ENCODE measurements around the gene ABI3.

ABI3 gene

DNA sequence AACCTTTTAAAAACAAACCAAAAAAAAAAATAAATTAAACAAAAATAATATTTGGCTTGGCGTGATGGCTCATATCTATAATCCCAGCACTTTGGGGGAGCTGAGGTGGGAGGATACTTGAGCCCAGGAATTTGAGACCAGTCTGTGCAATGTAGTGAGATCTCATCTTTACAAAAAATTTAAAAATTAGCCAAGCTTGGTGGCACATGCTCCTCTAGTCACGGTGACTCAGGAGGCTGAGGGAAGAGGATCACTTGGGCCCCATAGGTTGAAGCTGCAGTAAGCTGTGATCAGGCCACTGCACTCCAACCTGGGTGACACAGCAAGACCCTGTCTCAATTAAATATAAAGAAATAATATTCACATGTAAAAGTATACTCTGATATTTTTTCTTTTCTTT is 12.3 kb upstream of the ABI3 start:
- Histone ChIP-seq H3K9ac (ENCODE audit: low read length) (no peak overlapping the region), H3K9me3 (ENCODE audit: control insufficient read depth, low read length) (no peaks in the 10 kb centered on the region), H3K27me3 (replicated peaks; ENCODE audit: control insufficient read depth, insufficient read depth, low read length) (no peaks in the 10 kb centered on the region), H3K36me3 (ENCODE audit: control insufficient read depth, insufficient read depth, low read length, severe bottlenecking) (no peaks in the 10 kb centered on the region), H3K4me1 (ENCODE audit: control insufficient read depth, insufficient read depth, low read length) (peaks cover 7% of the 10 kb centered on the region), H3K4me3 (ENCODE audit: low read length) (no peak overlapping the region)
- no peak for DNase-seq (ENCODE audit: low read depth)

DNA sequence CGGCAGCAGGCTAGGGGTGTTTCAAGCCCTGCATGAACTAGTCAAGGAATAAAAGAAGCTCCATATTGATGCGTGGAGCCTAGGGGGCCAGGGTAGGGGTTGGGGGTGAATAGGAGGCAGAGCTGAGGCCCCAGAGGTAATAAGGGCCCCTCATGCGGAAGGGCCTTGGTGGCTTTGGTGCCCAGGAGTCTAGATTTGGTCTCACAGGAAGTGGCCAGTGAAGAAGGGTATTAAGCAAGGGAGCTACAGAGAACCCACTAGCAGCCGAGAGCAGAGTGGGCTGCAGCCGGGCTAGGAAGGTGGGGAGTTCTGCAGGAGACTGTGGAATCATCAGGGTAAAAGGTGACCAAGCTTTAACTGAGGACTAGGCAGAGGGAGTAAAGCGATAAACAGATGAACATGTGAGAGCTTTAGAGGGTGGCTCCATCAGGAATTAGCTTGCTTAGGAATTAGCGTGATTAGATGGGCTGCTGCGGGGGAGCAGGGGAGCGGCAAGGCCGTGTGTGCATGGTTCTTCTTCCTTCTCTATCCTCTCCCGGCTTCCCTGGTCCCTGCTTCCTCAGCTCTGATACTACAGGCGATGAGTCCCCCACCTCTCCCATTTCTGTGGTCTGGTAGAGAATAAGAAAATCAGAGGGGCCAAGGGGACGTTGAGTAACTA is 10.0 kb upstream of the ABI3 start:
- H3K9me3 ChIP-seq (ENCODE audit: control insufficient read depth, low read length) = no peaks in the 10 kb centered on the region
- no peak overlapping the region for H3K4me3 ChIP-seq (ENCODE audit: low read length)
- no peaks in the 10 kb centered on the region for H3K36me3 ChIP-seq (ENCODE audit: control insufficient read depth, insufficient read depth, low read length, severe bottlenecking)
- no peaks in the 10 kb centered on the region for H3K4me1 ChIP-seq (ENCODE audit: control insufficient read depth, insufficient read depth, low read length)
- H3K9ac ChIP-seq (ENCODE audit: low read length) = no peak overlapping the region
- no peaks in the 10 kb centered on the region for H3K27me3 ChIP-seq (replicated peaks; ENCODE audit: control insufficient read depth, insufficient read depth, low read length)
- no peak for DNase-seq (ENCODE audit: low read depth)

DNA sequence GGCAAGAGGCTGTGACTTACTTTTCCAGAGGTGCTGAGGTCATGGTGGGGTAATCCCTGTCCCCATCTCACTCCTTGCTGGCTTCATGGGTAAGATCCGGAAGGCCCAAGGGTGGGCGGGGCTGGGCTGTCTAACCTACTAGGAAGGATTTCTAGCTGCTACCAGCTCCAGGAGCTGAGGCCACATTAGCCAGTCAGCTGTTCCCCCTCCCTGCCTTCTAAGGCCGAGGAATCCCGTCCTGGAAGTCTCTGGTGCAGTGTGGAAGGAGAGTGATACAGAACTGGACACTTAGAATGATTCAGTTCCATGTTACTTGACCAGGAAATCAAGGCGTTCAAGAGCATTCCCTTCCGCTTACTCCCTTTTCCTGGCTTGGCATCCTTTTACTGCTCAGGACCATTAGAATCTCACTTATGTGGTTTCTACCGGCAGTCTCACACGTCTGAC is 9.0 kb upstream of the ABI3 start:
- no peaks in the 10 kb centered on the region for H3K4me1 ChIP-seq (ENCODE audit: control insufficient read depth, insufficient read depth, low read length)
- H3K9me3 ChIP-seq (ENCODE audit: control insufficient read depth, low read length) = no peaks in the 10 kb centered on the region
- no peak for DNase-seq (ENCODE audit: low read depth)
- no peaks in the 10 kb centered on the region for H3K36me3 ChIP-seq (ENCODE audit: control insufficient read depth, insufficient read depth, low read length, severe bottlenecking)
- no peak overlapping the region for H3K4me3 ChIP-seq (ENCODE audit: low read length)
- H3K27me3 ChIP-seq (replicated peaks; ENCODE audit: control insufficient read depth, insufficient read depth, low read length) = peaks cover 7% of the 10 kb centered on the region
- H3K9ac ChIP-seq (ENCODE audit: low read length) = no peak overlapping the region

DNA sequence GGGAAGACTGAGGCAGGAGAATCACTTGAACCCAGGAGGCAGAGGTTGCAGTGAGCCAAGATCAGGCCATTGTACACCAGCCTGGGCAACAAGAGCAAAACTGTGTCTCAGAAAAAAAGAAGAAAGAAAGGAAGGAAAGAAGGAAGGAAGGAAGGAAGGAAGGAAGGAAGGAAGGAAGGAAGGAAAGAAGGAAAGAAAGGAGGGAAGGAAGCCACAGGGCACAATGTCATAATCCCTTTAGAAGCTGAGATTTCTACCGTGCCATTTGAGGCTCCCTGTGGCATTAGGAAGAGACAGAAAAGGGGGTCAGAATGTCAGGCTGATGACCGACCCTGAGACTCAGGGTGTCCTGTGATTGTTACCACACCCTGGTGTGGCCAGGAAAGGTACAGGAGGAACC is 6.7 kb upstream of the ABI3 start:
- H3K9ac ChIP-seq (ENCODE audit: low read length) = no peak overlapping the region
- no peaks in the 10 kb centered on the region for H3K36me3 ChIP-seq (ENCODE audit: control insufficient read depth, insufficient read depth, low read length, severe bottlenecking)
- H3K4me1 ChIP-seq (ENCODE audit: control insufficient read depth, insufficient read depth, low read length) = no peaks in the 10 kb centered on the region
- H3K4me3 ChIP-seq (ENCODE audit: low read length) = no peak overlapping the region
- H3K27me3 ChIP-seq (replicated peaks; ENCODE audit: control insufficient read depth, insufficient read depth, low read length) = peaks cover 22% of the 10 kb centered on the region
- DNase-seq (ENCODE audit: low read depth) = no peak
- no peaks in the 10 kb centered on the region for H3K9me3 ChIP-seq (ENCODE audit: control insufficient read depth, low read length)

DNA sequence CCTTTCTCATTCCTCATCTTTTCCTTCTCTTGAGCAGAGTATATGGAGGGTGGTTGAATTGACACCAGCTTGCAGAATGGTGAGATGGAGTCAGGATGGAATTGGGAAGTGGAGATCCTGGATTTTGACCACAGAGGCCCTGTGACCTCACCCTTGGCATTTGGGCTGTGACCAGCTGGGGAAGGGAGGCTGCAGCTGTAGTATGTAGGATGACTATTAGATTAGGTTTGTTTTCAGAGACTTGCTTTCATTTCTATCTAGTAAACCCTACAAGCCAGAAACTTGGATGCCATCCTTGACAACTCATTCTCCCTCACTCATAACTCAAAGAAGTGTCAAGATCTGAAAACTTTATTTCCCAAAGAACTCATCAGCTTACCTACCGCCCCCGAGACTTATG is 6.0 kb upstream of the ABI3 start:
- Histone ChIP-seq H3K4me3 (ENCODE audit: low read length) (no peak overlapping the region), H3K4me1 (ENCODE audit: control insufficient read depth, insufficient read depth, low read length) (no peaks in the 10 kb centered on the region), H3K36me3 (ENCODE audit: control insufficient read depth, insufficient read depth, low read length, severe bottlenecking) (no peaks in the 10 kb centered on the region), H3K9ac (ENCODE audit: low read length) (no peak overlapping the region), H3K27me3 (replicated peaks; ENCODE audit: control insufficient read depth, insufficient read depth, low read length) (peaks cover 28% of the 10 kb centered on the region), H3K9me3 (ENCODE audit: control insufficient read depth, low read length) (no peaks in the 10 kb centered on the region)
- DNase-seq (ENCODE audit: low read depth) = no peak

DNA sequence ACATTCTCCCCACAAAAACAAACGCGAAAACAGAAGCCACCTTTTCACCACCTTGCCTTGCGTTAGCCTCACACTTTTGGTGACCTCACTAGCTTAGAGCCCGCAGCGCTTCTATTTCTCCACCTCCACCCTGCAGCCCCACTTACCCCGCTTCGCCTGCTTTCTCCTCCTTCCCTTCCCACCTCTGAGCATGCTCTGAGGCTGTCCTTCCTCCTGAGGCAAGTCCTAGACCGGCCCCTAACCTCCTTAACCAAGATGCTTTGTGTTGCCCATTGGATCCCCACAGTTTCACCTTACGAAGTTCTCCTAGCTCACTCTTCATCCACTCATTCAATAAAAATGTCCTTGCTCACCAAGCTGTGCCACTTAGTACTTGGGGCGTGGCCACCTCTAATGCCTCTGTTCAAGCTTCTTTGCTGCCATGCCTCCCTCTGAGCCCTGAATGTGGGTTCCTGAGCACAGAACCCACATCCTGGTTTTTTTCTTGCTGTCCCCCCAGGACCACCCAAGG is 1.4 kb upstream of the ABI3 start:
- Histone ChIP-seq H3K9me3 (ENCODE audit: control insufficient read depth, low read length) (no peaks in the 10 kb centered on the region), H3K36me3 (ENCODE audit: control insufficient read depth, insufficient read depth, low read length, severe bottlenecking) (no peaks in the 10 kb centered on the region), H3K4me3 (ENCODE audit: low read length) (no peak overlapping the region), H3K4me1 (ENCODE audit: control insufficient read depth, insufficient read depth, low read length) (peaks cover 4% of the 10 kb centered on the region), H3K27me3 (replicated peaks; ENCODE audit: control insufficient read depth, insufficient read depth, low read length) (peaks cover 52% of the 10 kb centered on the region), H3K9ac (ENCODE audit: low read length) (no peak overlapping the region)
- DNase-seq (ENCODE audit: low read depth) = no peak

DNA sequence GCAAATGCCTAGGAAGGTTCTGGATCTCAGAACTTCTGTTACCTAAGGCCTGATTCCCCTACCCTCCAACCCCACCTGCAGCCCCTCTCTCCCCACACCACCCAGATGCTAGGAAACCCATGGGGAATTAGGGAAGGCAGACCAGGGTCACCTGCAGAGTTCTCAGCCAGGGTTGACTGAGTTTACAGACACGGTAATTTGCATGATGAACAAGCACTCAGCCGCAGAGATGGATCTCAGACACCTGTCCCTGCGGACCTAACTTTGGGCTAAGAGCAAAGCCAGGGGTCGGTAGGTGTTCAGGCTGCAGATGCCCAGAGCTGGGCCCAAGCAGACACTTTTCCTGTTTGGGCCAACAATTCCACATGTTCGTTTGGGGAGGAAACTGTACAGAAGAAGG is 2.9 kb downstream of the ABI3 start:
- Histone ChIP-seq H3K9ac (ENCODE audit: low read length) (no peak overlapping the region), H3K36me3 (ENCODE audit: control insufficient read depth, insufficient read depth, low read length, severe bottlenecking) (no peaks in the 10 kb centered on the region), H3K4me3 (ENCODE audit: low read length) (no peak overlapping the region), H3K9me3 (ENCODE audit: control insufficient read depth, low read length) (no peaks in the 10 kb centered on the region), H3K27me3 (replicated peaks; ENCODE audit: control insufficient read depth, insufficient read depth, low read length) (peaks cover 45% of the 10 kb centered on the region), H3K4me1 (ENCODE audit: control insufficient read depth, insufficient read depth, low read length) (peaks cover 4% of the 10 kb centered on the region)
- DNase-seq (ENCODE audit: low read depth) = no peak

DNA sequence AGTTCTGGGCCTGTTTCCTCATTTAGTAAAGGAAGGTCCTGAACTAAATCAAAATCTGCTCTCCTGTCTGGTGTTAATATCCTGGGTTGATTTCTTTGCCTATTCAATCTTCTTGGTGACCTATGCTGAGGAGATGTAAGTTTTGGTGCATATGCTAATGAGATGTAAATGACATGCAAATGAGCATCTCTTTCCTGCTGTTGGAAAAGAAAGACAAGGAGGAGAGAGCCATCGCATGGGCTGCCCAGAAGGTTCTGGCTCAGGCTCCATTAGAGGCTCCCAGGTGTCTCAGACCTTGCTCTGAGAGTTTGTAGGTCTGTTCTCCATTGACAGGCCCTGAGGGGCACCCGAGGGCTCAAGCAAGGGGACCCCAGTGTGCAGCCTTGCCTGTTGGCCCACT is 3.3 kb downstream of the ABI3 start:
- no peaks in the 10 kb centered on the region for H3K36me3 ChIP-seq (ENCODE audit: control insufficient read depth, insufficient read depth, low read length, severe bottlenecking)
- no peak overlapping the region for H3K4me3 ChIP-seq (ENCODE audit: low read length)
- no peak overlapping the region for H3K9ac ChIP-seq (ENCODE audit: low read length)
- peaks cover 4% of the 10 kb centered on the region for H3K4me1 ChIP-seq (ENCODE audit: control insufficient read depth, insufficient read depth, low read length)
- no peaks in the 10 kb centered on the region for H3K9me3 ChIP-seq (ENCODE audit: control insufficient read depth, low read length)
- DNase-seq (ENCODE audit: low read depth) = no peak
- peaks cover 44% of the 10 kb centered on the region for H3K27me3 ChIP-seq (replicated peaks; ENCODE audit: control insufficient read depth, insufficient read depth, low read length)

DNA sequence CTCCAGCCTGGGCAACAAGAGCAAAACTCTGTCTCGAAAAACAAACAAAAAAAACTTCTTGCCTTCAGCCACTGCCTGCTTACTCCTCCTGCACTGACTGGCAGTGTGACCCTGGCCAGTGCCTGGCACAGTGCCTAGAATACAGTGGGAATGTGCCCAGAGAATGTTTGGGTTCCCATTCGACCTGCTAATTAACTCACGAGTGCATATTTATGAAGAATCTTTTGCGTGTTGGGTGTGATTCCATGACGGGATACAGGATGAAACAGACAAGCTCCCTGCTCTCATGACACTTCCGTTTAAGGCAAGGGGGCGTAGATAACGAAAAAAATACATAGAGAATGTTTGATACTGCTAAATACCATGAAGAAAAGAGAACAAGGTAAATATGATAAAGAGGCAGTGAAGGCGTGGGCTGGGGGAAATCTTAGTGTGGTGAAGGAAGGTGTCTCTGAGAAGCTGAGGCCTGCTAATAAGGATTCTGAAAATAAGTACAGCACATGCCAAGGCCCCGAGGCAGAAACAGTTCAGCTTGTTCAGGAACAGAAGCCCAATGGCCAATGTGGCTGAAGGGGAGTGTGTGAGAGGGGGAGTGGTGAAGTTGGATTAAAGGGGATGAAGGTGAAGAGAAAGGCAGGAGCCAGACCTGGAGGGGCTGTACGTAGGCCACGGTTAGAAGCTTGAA is 4.3 kb downstream of the ABI3 start:
- no peaks in the 10 kb centered on the region for H3K9me3 ChIP-seq (ENCODE audit: control insufficient read depth, low read length)
- no peak overlapping the region for H3K4me3 ChIP-seq (ENCODE audit: low read length)
- H3K9ac ChIP-seq (ENCODE audit: low read length) = no peak overlapping the region
- DNase-seq (ENCODE audit: low read depth) = no peak
- peaks cover 3% of the 10 kb centered on the region for H3K4me1 ChIP-seq (ENCODE audit: control insufficient read depth, insufficient read depth, low read length)
- H3K27me3 ChIP-seq (replicated peaks; ENCODE audit: control insufficient read depth, insufficient read depth, low read length) = peaks cover 40% of the 10 kb centered on the region
- no peaks in the 10 kb centered on the region for H3K36me3 ChIP-seq (ENCODE audit: control insufficient read depth, insufficient read depth, low read length, severe bottlenecking)

DNA sequence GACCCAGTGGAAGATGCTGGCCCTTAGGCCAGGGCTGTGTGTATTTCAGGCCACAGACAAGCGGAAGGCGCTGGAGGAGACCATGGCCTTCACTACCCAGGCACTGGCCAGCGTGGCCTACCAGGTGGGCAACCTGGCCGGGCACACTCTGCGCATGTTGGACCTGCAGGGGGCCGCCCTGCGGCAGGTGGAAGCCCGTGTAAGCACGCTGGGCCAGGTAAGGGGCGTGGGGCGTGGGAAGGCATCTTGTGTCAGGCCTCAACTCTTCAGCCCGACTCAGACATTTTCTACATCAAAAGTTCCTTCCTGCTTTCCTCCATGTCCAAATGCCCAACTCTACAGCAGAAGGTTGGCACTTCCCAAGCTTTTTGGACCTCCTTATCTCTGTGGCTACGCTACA is 6.0 kb downstream of the ABI3 start:
- Histone ChIP-seq H3K9ac (ENCODE audit: low read length) (no peak overlapping the region), H3K4me3 (ENCODE audit: low read length) (no peak overlapping the region), H3K27me3 (replicated peaks; ENCODE audit: control insufficient read depth, insufficient read depth, low read length) (peaks cover 33% of the 10 kb centered on the region), H3K9me3 (ENCODE audit: control insufficient read depth, low read length) (no peaks in the 10 kb centered on the region), H3K4me1 (ENCODE audit: control insufficient read depth, insufficient read depth, low read length) (no peaks in the 10 kb centered on the region), H3K36me3 (ENCODE audit: control insufficient read depth, insufficient read depth, low read length, severe bottlenecking) (no peaks in the 10 kb centered on the region)
- DNase-seq (ENCODE audit: low read depth) = no peak

DNA sequence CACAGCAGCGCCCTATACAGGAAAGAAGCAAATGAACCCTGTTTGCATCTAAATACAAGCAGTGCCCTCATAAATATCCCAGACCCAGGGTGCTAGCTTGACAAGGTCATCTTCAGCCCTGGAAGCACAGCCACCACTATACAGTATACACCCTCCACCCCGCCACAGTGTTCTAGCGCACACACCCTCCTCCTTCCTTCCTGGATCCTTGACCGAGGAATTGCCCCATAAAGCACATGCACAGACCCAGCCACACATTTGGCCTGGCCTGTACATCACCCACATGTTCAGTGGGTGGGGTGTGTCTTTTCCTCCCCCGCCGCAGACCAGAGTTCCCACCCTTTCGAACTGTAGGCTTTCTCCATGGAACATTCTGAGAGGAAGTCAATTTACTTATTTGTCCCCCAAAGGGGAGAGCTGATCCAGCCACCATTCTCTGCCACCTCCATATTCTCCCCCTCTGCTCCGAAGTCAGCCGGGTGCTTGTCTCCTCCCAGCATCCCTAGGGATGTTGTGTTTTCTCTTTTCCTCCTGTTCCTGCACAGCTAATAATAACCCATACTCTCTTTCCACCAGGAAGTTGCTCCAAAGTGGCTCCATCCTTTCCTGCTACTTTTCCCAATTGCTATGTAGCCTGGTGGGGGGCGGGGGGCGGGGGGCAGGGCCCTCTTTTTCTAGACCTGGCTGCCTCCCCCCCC is 6.6 kb downstream of the ABI3 start:
- Histone ChIP-seq H3K4me3 (ENCODE audit: low read length) (no peak overlapping the region), H3K4me1 (ENCODE audit: control insufficient read depth, insufficient read depth, low read length) (no peaks in the 10 kb centered on the region), H3K9ac (ENCODE audit: low read length) (no peak overlapping the region), H3K9me3 (ENCODE audit: control insufficient read depth, low read length) (no peaks in the 10 kb centered on the region), H3K36me3 (ENCODE audit: control insufficient read depth, insufficient read depth, low read length, severe bottlenecking) (no peaks in the 10 kb centered on the region), H3K27me3 (replicated peaks; ENCODE audit: control insufficient read depth, insufficient read depth, low read length) (peaks cover 39% of the 10 kb centered on the region)
- DNase-seq (ENCODE audit: low read depth) = no peak
